ENCODE data around the gene GOLGB1.

DNA sequence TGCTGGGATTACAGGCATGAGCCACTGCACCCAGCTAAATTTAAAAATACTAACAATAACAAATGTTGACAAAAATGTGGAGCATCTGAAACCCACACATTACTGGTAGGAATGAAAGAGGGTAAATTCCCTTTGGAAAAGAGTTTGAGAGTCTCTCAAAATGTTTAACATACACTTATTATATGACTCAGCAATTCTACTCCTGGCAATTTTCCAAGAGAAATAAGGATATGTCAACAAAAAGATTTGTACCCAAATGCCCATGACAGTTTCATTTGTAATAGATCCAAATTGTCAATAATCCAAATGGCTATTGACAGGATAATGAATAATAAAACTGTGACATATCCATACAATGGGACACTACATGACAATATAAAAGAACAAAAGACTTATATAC is 97.9 kb downstream of the GOLGB1 start:
- TF ChIP-seq PPARA (CRISPR knock-in tag; IDR thresholded peaks at IDR 0.05; ENCODE audit: borderline replicate concordance) = no peak
- no peak for TF ChIP-seq OSR1 (CRISPR knock-in tag; IDR thresholded peaks at IDR 0.05)
- TF ChIP-seq, protein P1, sequence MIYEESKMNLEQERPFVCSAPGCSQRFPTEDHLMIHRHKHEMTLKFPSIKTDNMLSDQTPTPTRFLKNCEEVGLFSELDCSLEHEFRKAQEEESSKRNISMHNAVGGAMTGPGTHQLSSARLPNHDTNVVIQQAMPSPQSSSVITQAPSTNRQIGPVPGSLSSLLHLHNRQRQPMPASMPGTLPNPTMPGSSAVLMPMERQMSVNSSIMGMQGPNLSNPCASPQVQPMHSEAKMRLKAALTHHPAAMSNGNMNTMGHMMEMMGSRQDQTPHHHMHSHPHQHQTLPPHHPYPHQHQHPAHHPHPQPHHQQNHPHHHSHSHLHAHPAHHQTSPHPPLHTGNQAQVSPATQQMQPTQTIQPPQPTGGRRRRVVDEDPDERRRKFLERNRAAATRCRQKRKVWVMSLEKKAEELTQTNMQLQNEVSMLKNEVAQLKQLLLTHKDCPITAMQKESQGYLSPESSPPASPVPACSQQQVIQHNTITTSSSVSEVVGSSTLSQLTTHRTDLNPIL (CRISPR knock-in tag; IDR thresholded peaks at IDR 0.05; ENCODE audit: low read depth) = no peak
- TF ChIP-seq, protein P2, sequence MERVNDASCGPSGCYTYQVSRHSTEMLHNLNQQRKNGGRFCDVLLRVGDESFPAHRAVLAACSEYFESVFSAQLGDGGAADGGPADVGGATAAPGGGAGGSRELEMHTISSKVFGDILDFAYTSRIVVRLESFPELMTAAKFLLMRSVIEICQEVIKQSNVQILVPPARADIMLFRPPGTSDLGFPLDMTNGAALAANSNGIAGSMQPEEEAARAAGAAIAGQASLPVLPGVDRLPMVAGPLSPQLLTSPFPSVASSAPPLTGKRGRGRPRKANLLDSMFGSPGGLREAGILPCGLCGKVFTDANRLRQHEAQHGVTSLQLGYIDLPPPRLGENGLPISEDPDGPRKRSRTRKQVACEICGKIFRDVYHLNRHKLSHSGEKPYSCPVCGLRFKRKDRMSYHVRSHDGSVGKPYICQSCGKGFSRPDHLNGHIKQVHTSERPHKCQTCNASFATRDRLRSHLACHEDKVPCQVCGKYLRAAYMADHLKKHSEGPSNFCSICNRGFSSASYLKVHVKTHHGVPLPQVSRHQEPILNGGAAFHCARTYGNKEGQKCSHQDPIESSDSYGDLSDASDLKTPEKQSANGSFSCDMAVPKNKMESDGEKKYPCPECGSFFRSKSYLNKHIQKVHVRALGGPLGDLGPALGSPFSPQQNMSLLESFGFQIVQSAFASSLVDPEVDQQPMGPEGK (CRISPR knock-in tag; IDR thresholded peaks at IDR 0.05; ENCODE audit: borderline replicate concordance) = no peak
- no peak for TF ChIP-seq GLIS3 (CRISPR knock-in tag; IDR thresholded peaks at IDR 0.05)
- TF ChIP-seq CSDC2 (CRISPR knock-in tag; IDR thresholded peaks at IDR 0.05) = no peak
- TF ChIP-seq ZFP3 (CRISPR knock-in tag; IDR thresholded peaks at IDR 0.05) = no peak
- no peak for TF ChIP-seq ZNF565 (CRISPR knock-in tag; conservative IDR thresholded peaks at IDR 0.05; ENCODE audit: low read depth)
- no peak for TF ChIP-seq TOX (CRISPR knock-in tag; IDR thresholded peaks at IDR 0.05; ENCODE audit: borderline replicate concordance)
- no peak for TF ChIP-seq RARB (CRISPR knock-in tag; IDR thresholded peaks at IDR 0.05)
- TF ChIP-seq SNAI2 (CRISPR knock-in tag; IDR thresholded peaks at IDR 0.05) = no peak
- TF ChIP-seq ZNF8 (CRISPR knock-in tag; IDR thresholded peaks at IDR 0.05) = no peak
- TF ChIP-seq ZNF70 (CRISPR knock-in tag; IDR thresholded peaks at IDR 0.05) = no peak
- TF ChIP-seq ZFP30 (CRISPR knock-in tag; IDR thresholded peaks at IDR 0.05) = no peak
